Fibroblast of lung (primary cell): ENCODE data around the gene SENP7. TPM values are rescaled to one million over a fixed set of nuclear protein-coding genes. Genes with fewer than 3 reads are reported as not detected.
A peak's percentile ranks its signal among the peaks of the same experiment; 100 is the strongest.

Source experiments
- DNase-seq, 2 donors: peaks; one replicate each; pipeline versions ENCODE4 v3.0.0 to v3.0.0-alpha.2; 2010; ENCODE audit warnings: low read depth in 2 of 2
- H2AFZ ChIP-seq: 2 replicates; pipeline ENCODE4 v1.5.1; 2012; ENCODE audit warnings: low read length, control low read depth, inconsistent platforms
- H3K27ac ChIP-seq: 2 replicates; pipeline ENCODE4 v1.5.1; 2011; ENCODE audit warnings: low read length, control low read depth; ENCODE audit not compliant: insufficient read depth
- H3K27me3 ChIP-seq: 2 replicates; pipeline ENCODE4 v1.5.1; 2011; ENCODE audit warnings: mild to moderate bottlenecking, low read length; ENCODE audit not compliant: control insufficient read depth, insufficient read depth
- H3K36me3 ChIP-seq: 2 replicates; pipeline ENCODE4 v1.5.1; 2011; ENCODE audit warnings: low read length; ENCODE audit not compliant: control insufficient read depth, insufficient read depth
- H3K4me1 ChIP-seq: 2 replicates; pipeline ENCODE4 v1.5.1; 2011; ENCODE audit warnings: low read length; ENCODE audit not compliant: control insufficient read depth, insufficient read depth; ENCODE audit errors: extremely low read depth
- H3K4me2 ChIP-seq: 2 replicates; pipeline ENCODE4 v1.5.1; 2011; ENCODE audit warnings: low read length, control low read depth; ENCODE audit not compliant: insufficient read depth; ENCODE audit errors: extremely low read depth
- H3K4me3 ChIP-seq, 4 experiments: fragments of 200-600 bp in 1 of 4; sonication (generic) in 1 of 4; replicated peaks in 1 of 4; 2 replicates each; pipeline ENCODE4 v1.5.1; 2011 to 2016; ENCODE audit warnings: low read length in 4 of 4, low read depth in 3 of 4, mild to moderate bottlenecking in 3 of 4, control low read depth in 2 of 4, inconsistent platforms in 1 of 4, mixed read lengths in 1 of 4; ENCODE audit not compliant: insufficient read depth in 1 of 4; ENCODE audit errors: control extremely low read depth in 1 of 4
- H3K79me2 ChIP-seq: 2 replicates; pipeline ENCODE4 v1.5.1; 2012; ENCODE audit warnings: mild to moderate bottlenecking, low read length, inconsistent platforms; ENCODE audit not compliant: control insufficient read depth, insufficient read depth
- H3K9ac ChIP-seq: 2 replicates; pipeline ENCODE4 v1.5.1; 2011; ENCODE audit warnings: mild to moderate bottlenecking, low read length, control low read depth; ENCODE audit not compliant: insufficient read depth
- H3K9me3 ChIP-seq: 2 replicates; pipeline ENCODE4 v1.5.1; 2012; ENCODE audit warnings: low read depth, low read length; ENCODE audit not compliant: control insufficient read depth, insufficient read depth
- H4K20me1 ChIP-seq: 2 replicates; pipeline ENCODE4 v1.5.1; 2011; ENCODE audit warnings: low read length; ENCODE audit not compliant: control insufficient read depth, insufficient read depth; ENCODE audit errors: extremely low read depth
- EZH2 ChIP-seq: IDR thresholded peaks from 2 replicates; pipeline ENCODE4 v1.5.1; 2012; ENCODE audit warnings: low read length, control low read depth, mild to moderate bottlenecking; ENCODE audit errors: missing control alignments
- polyA plus RNA-seq, 2 donors: library from polyadenylated mRNA; depleted of rRNA in 1 of 2; stranded (reverse) in 1 of 2; unstranded in 1 of 2; fragments of >200 nt; gene quantifications; 2 replicates each; pipeline ENCODE4 v1.2.1, GENCODE V29; 2011 to 2012; ENCODE audit warnings: missing spikeins in 1 of 2
- total RNA-seq: library from RNA; depleted of rRNA; stranded (reverse); fragments of >200 nt; gene quantifications from 2 replicates; pipeline ENCODE4 v1.2.1, GENCODE V29; 2014
- TF ChIP-seq, protein P1 (sequence below), 2 donors: IDR thresholded peaks in 1 of 2; conservative IDR thresholded peaks in 1 of 2; 1 replicate in 1 of 2; 2 replicates in 1 of 2; pipeline ENCODE4 v1.5.1; 2011 to 2012; ENCODE audit warnings: low read length in 2 of 2, control low read depth in 1 of 2, inconsistent platforms in 1 of 2, low read depth in 1 of 2, mild to moderate bottlenecking in 1 of 2

Gene SENP7
- total and polyA plus RNA-seq, 2 donors (not counting 1 experiment from before 2014, with no cell fraction given) = 7.2 to 16.5 TPM

DNA sequence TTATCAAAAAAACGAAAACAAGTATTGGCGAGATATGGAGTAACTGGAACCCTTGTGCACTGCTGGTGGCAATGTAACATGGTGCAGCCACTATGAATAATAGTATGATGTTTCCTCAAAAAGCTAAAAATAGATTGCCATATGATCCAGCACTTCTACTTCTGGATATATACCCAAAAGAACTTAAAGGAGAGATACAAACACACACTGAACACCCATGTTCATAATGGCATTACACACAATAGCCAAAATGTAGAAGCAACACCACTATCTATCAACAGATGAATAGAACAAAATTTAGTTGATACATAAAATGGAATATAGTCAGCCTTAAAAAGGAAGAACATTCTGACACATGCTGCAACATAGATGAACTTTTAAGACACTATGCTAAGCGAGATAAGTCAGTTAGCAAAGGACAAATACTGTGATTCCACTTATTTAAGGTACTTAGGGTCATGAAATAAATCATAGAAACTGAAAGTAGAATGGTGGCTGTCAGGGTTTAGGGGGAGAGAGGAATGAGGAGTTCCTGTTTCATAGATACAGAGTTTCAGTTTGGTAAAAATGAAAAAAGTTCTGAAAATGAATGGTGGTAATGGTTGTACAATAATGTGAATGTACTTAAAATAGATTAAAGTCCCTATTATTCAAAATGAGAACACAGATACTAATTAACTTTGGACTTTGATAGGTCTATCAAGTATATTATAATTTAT lies 133.2 kb downstream of the SENP7 start:
- no peaks in the 10 kb centered on the region for H3K27me3 ChIP-seq
- DNase-seq = no peak
- TF ChIP-seq, protein P1, sequence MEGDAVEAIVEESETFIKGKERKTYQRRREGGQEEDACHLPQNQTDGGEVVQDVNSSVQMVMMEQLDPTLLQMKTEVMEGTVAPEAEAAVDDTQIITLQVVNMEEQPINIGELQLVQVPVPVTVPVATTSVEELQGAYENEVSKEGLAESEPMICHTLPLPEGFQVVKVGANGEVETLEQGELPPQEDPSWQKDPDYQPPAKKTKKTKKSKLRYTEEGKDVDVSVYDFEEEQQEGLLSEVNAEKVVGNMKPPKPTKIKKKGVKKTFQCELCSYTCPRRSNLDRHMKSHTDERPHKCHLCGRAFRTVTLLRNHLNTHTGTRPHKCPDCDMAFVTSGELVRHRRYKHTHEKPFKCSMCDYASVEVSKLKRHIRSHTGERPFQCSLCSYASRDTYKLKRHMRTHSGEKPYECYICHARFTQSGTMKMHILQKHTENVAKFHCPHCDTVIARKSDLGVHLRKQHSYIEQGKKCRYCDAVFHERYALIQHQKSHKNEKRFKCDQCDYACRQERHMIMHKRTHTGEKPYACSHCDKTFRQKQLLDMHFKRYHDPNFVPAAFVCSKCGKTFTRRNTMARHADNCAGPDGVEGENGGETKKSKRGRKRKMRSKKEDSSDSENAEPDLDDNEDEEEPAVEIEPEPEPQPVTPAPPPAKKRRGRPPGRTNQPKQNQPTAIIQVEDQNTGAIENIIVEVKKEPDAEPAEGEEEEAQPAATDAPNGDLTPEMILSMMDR (conservative IDR thresholded peaks at IDR 0.05 in 1 of 2, IDR thresholded peaks at IDR 0.05 in 1 of 2; ENCODE audit: low read depth in 1 of 2, low read length in 2 of 2) = no peak
- no peak for TF ChIP-seq EZH2

DNA sequence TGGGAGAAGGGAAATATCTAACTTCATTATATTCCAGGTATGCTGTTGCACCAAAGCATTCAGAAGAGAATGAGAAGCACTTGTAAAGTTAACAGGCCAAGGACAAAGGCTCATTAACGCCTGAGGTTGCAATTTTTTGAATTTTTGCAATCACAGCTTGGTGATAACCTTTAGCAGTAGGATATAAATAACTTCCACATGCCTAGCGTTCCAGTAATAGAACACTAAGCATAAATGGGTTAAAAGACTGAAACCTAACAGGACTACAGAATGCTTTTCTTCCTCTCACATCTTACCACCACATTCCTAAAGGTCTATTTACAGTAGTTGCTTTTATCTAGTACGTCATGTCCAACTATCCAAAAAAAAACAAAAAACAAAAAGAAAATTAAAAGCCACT lies 135.2 kb downstream of the SENP7 start:
- peak in 1 of 2 donors; percentile 66 for DNase-seq
- Histone ChIP-seq H2AFZ (no peak overlapping the region), H3K4me3 (no peak overlapping the region), H3K4me1 (no peaks in the 10 kb centered on the region), H3K27ac (no peak overlapping the region), H3K9ac (no peak overlapping the region), H3K9me3 (no peaks in the 10 kb centered on the region), H3K36me3 (no peaks in the 10 kb centered on the region), H3K4me2 (no peak overlapping the region), H3K27me3 (no peaks in the 10 kb centered on the region), H4K20me1 (no peaks in the 10 kb centered on the region), H3K79me2 (no peaks in the 10 kb centered on the region)
- TF ChIP-seq, protein P1 (conservative IDR thresholded peaks at IDR 0.05 in 1 of 2, IDR thresholded peaks at IDR 0.05 in 1 of 2; ENCODE audit: low read depth in 1 of 2, low read length in 2 of 2) = no peak
- TF ChIP-seq EZH2 = no peak

More for the DNA sequence above, 133.2 kb downstream of the SENP7 start:
- H3K4me1 ChIP-seq = no peaks in the 10 kb centered on the region
- H3K4me2 ChIP-seq = no peak overlapping the region
- no peak overlapping the region for H3K27ac ChIP-seq
- H2AFZ ChIP-seq = no peak overlapping the region
- no peaks in the 10 kb centered on the region for H3K36me3 ChIP-seq
- no peaks in the 10 kb centered on the region for H3K9me3 ChIP-seq
- no peaks in the 10 kb centered on the region for H4K20me1 ChIP-seq
- no peak overlapping the region for H3K9ac ChIP-seq
- no peak overlapping the region for H3K4me3 ChIP-seq
- H3K79me2 ChIP-seq = no peaks in the 10 kb centered on the region

DNA sequence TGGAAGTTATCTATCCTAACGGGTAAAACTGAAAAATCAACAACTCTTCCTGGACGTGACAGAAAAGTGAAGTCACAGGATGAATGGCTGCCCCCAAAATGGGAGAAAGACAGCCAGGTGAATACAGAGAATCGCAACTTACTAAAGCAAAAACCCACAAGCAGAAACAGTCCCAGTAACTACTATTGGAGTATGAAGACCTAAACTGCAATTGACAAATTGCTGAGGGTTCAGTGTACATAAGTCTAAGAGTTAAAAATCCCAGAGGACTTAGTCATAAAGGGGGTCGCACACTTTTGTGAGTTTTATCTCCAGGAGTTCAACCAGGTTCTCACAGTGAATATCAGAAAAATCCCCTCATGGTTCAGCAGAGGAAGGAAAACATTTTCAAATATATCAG lies 135.8 kb downstream of the SENP7 start:
- no peaks in the 10 kb centered on the region for H3K27me3 ChIP-seq
- no peak overlapping the region for H3K9ac ChIP-seq
- no peak overlapping the region for H3K27ac ChIP-seq
- H3K79me2 ChIP-seq = no peaks in the 10 kb centered on the region
- no peak overlapping the region for H3K4me2 ChIP-seq
- H2AFZ ChIP-seq = no peak overlapping the region
- no peak overlapping the region for H3K4me3 ChIP-seq
- TF ChIP-seq, protein P1 (conservative IDR thresholded peaks at IDR 0.05 in 1 of 2, IDR thresholded peaks at IDR 0.05 in 1 of 2; ENCODE audit: low read depth in 1 of 2, low read length in 2 of 2) = no peak
- TF ChIP-seq EZH2 = no peak
- H4K20me1 ChIP-seq = no peaks in the 10 kb centered on the region
- H3K9me3 ChIP-seq = no peaks in the 10 kb centered on the region
- peak in 1 of 2 donors; percentile 28 for DNase-seq
- H3K36me3 ChIP-seq = no peaks in the 10 kb centered on the region
- no peaks in the 10 kb centered on the region for H3K4me1 ChIP-seq
